GM12872 (cell line): ENCODE data around the gene FABP6.

Experiments
- TF ChIP-seq, protein P1 (sequence below): IDR thresholded peaks from 3 replicates; pipeline ENCODE4 v1.5.1; 2011; ENCODE audit warnings: low read depth, mild to moderate bottlenecking, low read length, moderate library complexity; ENCODE audit not compliant: insufficient read depth

Gene FABP6

DNA sequence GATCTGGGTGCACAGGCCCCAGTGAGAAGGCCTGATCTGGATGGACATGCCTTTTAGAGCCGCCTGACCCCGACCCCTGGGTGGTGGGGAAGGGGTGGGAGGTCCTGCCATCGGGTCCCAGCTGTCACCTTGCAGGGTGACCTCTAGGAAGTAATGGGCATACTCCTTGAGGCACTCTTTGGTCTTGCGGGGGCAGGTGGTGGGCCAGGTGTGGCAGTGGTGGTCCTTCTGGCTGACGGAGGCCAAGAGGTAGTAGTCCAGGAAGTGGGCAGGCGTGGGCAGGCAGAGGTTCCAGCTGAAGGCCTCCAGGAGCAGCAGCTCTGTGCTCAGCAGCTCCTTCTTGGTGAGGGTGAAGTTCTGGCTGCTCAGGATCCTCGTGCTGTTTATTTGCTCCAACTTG is 30.0 kb downstream of the FABP6 start:
- TF ChIP-seq, protein P1, sequence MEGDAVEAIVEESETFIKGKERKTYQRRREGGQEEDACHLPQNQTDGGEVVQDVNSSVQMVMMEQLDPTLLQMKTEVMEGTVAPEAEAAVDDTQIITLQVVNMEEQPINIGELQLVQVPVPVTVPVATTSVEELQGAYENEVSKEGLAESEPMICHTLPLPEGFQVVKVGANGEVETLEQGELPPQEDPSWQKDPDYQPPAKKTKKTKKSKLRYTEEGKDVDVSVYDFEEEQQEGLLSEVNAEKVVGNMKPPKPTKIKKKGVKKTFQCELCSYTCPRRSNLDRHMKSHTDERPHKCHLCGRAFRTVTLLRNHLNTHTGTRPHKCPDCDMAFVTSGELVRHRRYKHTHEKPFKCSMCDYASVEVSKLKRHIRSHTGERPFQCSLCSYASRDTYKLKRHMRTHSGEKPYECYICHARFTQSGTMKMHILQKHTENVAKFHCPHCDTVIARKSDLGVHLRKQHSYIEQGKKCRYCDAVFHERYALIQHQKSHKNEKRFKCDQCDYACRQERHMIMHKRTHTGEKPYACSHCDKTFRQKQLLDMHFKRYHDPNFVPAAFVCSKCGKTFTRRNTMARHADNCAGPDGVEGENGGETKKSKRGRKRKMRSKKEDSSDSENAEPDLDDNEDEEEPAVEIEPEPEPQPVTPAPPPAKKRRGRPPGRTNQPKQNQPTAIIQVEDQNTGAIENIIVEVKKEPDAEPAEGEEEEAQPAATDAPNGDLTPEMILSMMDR: no peak

DNA sequence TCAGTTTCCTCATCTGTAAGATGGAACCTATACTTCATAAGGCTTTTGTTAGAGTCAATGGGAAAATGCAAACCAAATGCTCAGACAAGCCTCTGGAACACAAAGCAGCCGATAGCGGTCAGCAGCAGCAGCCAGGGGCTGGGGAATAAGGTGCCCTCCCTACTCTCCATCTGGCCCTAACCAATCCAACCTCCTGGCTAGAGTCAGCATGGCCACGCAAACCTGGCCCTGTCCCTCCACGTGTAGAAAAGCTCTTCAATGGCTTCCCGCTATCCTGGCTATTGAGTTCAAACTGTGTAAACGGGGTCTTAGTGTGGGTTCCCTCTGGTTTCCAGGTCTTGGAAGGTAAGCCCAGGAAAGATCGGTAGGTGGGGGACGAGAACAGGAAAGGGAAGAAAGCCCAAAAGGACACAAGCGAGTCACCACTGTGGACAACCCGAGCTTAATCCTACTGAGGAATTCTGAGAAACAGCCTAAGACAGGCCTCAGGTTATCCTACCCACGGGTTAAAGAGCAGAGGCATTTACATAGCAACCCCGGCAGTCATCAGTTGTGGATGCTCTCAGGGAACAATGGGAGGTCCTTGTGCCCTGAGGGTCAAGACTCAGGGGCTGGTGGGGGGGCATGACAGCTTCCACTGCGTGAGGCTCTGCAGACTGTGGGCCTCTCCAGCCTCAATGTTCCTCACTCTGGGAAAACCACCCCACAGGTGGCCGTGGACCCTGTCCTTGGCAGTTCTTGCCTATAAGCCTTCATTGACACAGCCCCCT is 30.9 kb downstream of the FABP6 start:
- TF ChIP-seq, protein P1: no peak

DNA sequence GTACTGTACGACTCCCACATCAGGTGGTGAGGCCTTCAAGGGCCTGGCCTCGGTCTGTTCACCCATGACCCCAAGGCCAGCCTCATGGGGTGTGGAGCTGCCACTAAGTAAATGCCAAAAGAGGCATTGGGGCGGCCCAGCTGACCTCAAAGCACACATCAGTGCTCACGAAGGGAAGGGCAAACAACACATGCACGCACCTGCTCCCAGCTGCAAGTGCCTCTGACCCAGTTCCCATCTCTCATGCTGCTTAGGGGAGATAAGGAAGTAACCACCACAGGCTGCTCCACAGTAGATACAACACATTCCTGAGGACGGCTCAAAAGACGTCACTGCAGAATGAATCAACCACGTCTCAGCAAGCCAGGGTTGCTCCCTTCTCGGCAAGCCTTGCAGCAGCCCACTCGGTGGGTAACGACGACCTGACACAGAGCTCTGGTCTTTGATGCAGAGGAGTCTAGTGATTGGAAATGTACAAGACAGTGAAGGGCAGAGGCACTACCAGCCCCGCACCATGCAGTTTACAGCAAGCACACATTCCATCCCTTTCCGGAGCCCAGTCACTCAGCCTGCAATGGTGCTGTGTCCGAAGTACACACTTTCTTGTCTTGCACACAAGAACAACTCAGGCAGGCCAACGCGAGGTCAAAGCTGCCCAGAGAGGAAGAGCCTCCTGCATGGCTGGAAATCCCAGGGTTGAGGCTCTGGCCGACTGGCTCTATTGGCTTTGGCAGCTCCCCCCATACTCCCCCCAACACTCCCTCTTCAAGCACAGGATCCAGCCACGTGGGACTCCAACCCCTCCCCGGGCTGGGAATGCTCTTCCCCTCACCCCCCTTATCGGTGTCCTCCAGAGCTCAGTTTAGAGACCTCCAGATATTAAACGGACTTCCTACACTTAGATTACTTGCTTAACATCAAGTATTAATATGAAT is 31.8 kb downstream of the FABP6 start:
- TF ChIP-seq, protein P1: no peak

DNA sequence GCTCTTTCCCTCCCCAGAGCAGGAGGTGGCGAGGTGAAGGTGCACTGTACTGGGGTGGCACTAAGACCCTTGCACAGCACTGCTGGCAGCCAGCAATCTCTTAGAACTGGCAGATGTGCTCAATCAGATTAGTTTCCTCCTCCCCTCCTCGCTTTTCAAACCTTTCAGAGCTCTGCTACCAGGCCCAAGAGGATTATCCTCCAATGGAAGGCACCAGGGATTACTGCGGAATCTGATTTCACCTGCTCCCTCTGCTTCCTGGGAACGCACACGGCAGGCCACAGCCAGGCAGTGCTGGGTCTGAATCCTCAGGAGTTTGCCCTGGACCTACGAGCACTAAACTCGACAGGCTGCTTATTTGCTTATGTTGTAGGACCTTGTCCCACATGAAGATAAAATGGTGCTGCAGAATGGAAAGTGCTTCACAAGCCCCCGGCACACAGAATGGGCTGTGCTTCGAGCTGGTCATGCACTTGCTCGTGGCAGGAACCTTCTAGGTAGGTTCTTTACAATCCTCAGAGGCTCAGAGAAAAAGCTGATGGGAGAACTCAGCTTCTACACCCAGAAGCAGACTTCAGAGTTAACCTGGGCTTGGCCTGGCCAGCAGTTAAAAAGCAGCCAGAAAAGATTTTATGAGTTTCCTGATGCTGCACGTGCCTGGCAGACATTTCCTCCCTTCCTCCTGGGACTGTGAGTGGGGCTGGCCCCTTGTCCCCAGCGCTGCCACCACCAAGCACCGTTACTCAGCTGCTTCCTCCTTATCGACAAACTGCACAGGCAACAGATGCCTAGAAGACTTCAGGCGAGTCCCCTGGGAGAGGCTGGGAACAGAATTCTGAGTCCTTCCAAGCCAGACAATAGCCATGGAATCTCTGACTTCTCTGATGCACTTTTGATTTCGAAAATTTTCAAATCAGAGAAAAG is 33.1 kb downstream of the FABP6 start:
- TF ChIP-seq, protein P1: no peak

DNA sequence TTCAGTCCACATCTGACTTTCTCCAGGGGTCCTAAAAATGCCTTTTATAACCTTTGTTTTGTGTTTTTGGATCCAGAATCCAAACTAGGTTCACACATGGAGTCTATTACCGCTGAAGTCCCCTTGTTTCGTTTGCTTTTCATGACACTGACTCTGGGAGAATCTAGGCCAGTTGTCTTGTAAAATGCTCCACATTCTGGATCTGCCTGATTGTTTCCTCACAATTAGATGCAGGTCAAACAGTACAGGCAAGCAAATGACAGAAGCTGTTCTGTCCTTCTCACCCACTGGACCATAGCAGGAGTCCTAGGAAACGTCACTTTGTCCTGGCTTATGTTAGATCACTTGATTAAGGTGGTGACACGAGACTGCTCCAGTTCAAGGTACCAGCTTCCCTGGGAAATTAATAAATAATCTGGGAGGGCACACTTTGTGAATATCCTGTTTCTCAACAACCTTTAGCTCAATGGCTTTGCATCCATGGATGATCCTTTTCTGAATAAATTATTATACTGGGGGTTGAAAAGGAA is 34.1 kb downstream of the FABP6 start:
- TF ChIP-seq, protein P1: no peak

DNA sequence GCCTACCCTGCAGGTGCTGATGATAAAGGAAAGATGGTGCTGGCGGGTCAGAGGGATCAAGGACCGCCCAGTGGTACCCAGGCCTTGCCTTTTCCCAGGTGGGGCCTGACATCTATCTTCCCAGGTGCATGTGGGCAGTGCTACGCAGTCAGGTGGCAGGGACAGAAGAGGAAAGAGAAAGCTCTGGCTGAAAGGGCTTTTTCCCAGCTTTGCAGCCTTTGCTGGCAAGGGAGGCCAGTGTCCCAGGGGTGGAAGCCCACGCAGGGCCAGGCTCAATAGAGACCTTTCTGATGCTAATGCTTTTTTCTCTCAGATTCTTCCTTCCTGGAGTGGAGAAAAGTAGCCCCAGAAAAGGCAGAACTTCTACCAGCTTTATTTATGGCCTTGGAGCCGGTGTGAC is 36.7 kb downstream of the FABP6 start:
- TF ChIP-seq, protein P1: no peak
